GM12865 (cell line): Measurements from ENCODE around the gene POU6F2.

Experiments
- DNase-seq: peaks from one replicate; pipeline ENCODE4 v3.0.0; 2010; ENCODE audit warnings: low read depth
- H3K4me3 ChIP-seq: 2 replicates; pipeline ENCODE4 v1.5.1; 2011; ENCODE audit warnings: mild to moderate bottlenecking, low read depth, low read length, control low read depth
- CTCF ChIP-seq: IDR thresholded peaks from 2 replicates; pipeline ENCODE4 v1.5.1; 2011; ENCODE audit warnings: low read length, control low read depth, low read depth, inconsistent platforms; ENCODE audit not compliant: insufficient read depth; ENCODE audit errors: missing control alignments

POU6F2 gene

GRCh38 chr7:39408906-39409305 lies 431.2 kb downstream of the POU6F2 start:
- no peak for DNase-seq
- H3K4me3 ChIP-seq = no peak overlapping the region
- no peak for TF ChIP-seq CTCF

GRCh38 chr7:39410582-39410981 lies 432.9 kb downstream of the POU6F2 start:
- no peak for DNase-seq
- H3K4me3 ChIP-seq = no peak overlapping the region
- TF ChIP-seq CTCF = no peak

- H3K4me3 ChIP-seq = peak overlapping the region; percentile 61
- no peak for DNase-seq
- no peak for TF ChIP-seq CTCF
Observed at GRCh38 chr7:39413636-39414223, 436.0 kb downstream of the POU6F2 start.

GRCh38 chr7:39414224-39415035 lies 436.7 kb downstream of the POU6F2 start:
- DNase-seq = peak; percentile 81
- peak; percentile 13 for TF ChIP-seq CTCF
- H3K4me3 ChIP-seq = peak overlapping the region; percentile 61

GRCh38 chr7:39415091-39415787 lies 437.5 kb downstream of the POU6F2 start:
- DNase-seq = no peak
- H3K4me3 ChIP-seq = no peak overlapping the region
- no peak for TF ChIP-seq CTCF

- DNase-seq = no peak
- H3K4me3 ChIP-seq = no peak overlapping the region
- TF ChIP-seq CTCF = no peak
Observed at GRCh38 chr7:39416866-39417265, 439.2 kb downstream of the POU6F2 start.
